Gastrocnemius medialis (tissue), 4 donors: ENCODE data around the gene ATG2A. TPM values are rescaled to one million over a fixed set of nuclear protein-coding genes. Genes with fewer than 3 reads are reported as not detected.

ENCODE experiments used
- ATAC-seq, 2 donors: fragments of 150-250 bp; one replicate each; pipeline ENCODE4 v1.9.1; 2016
- DNase-seq, 2 donors: peaks; one replicate each; pipeline ENCODE4 v3.0.0-alpha.2; 2019
- H3K27ac ChIP-seq, 4 donors: fragments of 200-600 bp; sonication (generic); 1 replicate in 1 of 4; 2 replicates in 3 of 4; pipeline ENCODE4 v1.5.1; 2016 to 2018; ENCODE audit warnings: mild to moderate bottlenecking in 2 of 4, moderate library complexity in 1 of 4
- H3K27me3 ChIP-seq, 3 donors: fragments of 200-600 bp; sonication (generic) in 2 of 3; 1 replicate in 1 of 3; 2 replicates in 2 of 3; pipeline versions ENCODE4 v1.5.1 to v1.6.0; 2016 to 2019; ENCODE audit warnings: mild to moderate bottlenecking in 1 of 3, moderate library complexity in 1 of 3
- H3K36me3 ChIP-seq, 2 donors: fragments of 200-600 bp; sonication (generic) in 1 of 2; one replicate each; pipeline ENCODE4 v1.5.1; 2017 to 2018
- H3K4me1 ChIP-seq, 2 donors: fragments of 200-600 bp; sonication (generic) in 1 of 2; one replicate each; pipeline ENCODE4 v1.5.1; 2016 to 2017; ENCODE audit warnings: mild to moderate bottlenecking in 2 of 2
- H3K4me3 ChIP-seq, 4 donors: fragments of 200-600 bp; sonication (generic) in 3 of 4; 1 replicate in 1 of 4; 2 replicates in 3 of 4; pipeline ENCODE4 v1.5.1; 2016 to 2019; ENCODE audit warnings: mild to moderate bottlenecking in 2 of 4
- H3K9me3 ChIP-seq, 3 donors: fragments of 200-600 bp; sonication (generic) in 2 of 3; 1 replicate in 1 of 3; 2 replicates in 2 of 3; pipeline ENCODE4 v1.5.1; 2016 to 2019
- CTCF ChIP-seq, 5 experiments: fragments of 450-650 bp in 3 of 5; fragments of 200-600 bp in 2 of 5; sonication (generic) in 2 of 5; IDR thresholded peaks in 4 of 5; conservative IDR thresholded peaks in 1 of 5; 1 replicate in 4 of 5; 2 replicates in 1 of 5; pipeline ENCODE4 v1.5.1; 2016 to 2019; ENCODE audit warnings: antibody characterized with exemption in 5 of 5, mild to moderate bottlenecking in 3 of 5, moderate library complexity in 3 of 5
- POLR2A ChIP-seq, 2 donors: fragments of 450-650 bp; IDR thresholded peaks; one replicate each; pipeline ENCODE4 v1.6.1; 2017; ENCODE audit warnings: antibody characterized with exemption in 2 of 2, mild to moderate bottlenecking in 2 of 2, moderate library complexity in 2 of 2
- in situ Hi-C, 4 donors: fragments of 200-750 bp; cut with MboI; loops; one replicate each; pipeline versions ENCODE4 v1.15.0 to v1.8.0; 2017; ENCODE audit warnings: low sequenced_read_pairs in 4 of 4
- intact Hi-C: fragments of 100-400 bp; cut with DNase I; formaldehyde crosslinking; loops from one replicate; pipeline ENCODE4 v1.15.1; 2023; ENCODE audit warnings: low total_unique reads
- total RNA-seq, 4 donors: library from RNA; depleted of rRNA; stranded (reverse); fragments of >200 nt; gene quantifications; one replicate each; pipeline versions ENCODE4 v1.1.0 to v1.2.3, GENCODE V29; 2016

Gene ATG2A
- 10 to 100 TPM; 10.7 to 97.5 (median 37.9) TPM for total RNA-seq

- peak within 1 kb of the TSS; percentile 80 to 91 (median 90) for H3K4me3 ChIP-seq
- H3K4me1 ChIP-seq = peaks cover 24 to 27% of the 10 kb centered on the region in 2 donors
- no peaks in the 10 kb centered on the region for H3K9me3 ChIP-seq
- TF ChIP-seq POLR2A (IDR thresholded peaks at IDR 0.05) (peak; percentile 87 to 88), CTCF (IDR thresholded peaks at IDR 0.05 in 4 of 5, conservative IDR thresholded peaks at IDR 0.05 in 1 of 5) (no peak)
- intact Hi-C loops = loop anchor here (1.0 to 5.0 kb wide), 6 partner anchors 39 to 200 kb away; partner anchors contain the start of genes ARL2, BATF2, EHD1 and SNX15
- H3K27ac ChIP-seq = peak within 1 kb of the TSS; percentile 84 to 88 (median 86)
- in situ Hi-C loops = loop anchor here in 1 of 4 donors (5.0 kb wide), 1 partner anchor 110 kb away; the partner anchor contains the start of gene SNX15
- peaks cover 0 to 25% of the 10 kb centered on the region in 2 donors for H3K36me3 ChIP-seq
- H3K27me3 ChIP-seq = no peaks in the 10 kb centered on the region
- ATAC-seq = peak; percentile 99
- peak; percentile 98 to 99 for DNase-seq
Measured at GRCh38 chr11:64916775-64917662, at the start of gene ATG2A. ATG2A (minus strand) TSS chr11:64917209; CDS start chr11:64917135, 74 bp downstream.

GRCh38 chr11:64963072-64963631, 46.1 kb upstream of the ATG2A start:
- Histone ChIP-seq H3K4me3 (no peak overlapping the region), H3K4me1 (no peaks in the 10 kb centered on the region), H3K27me3 (no peaks in the 10 kb centered on the region), H3K27ac (no peak overlapping the region), H3K36me3 (no peaks in the 10 kb centered on the region), H3K9me3 (no peaks in the 10 kb centered on the region)
- ATAC-seq (no peak), DNase-seq (no peak)
- intact Hi-C loops = no loop called here
- TF ChIP-seq POLR2A (IDR thresholded peaks at IDR 0.05) = no peak
- no peak for TF ChIP-seq CTCF (IDR thresholded peaks at IDR 0.05 in 4 of 5, conservative IDR thresholded peaks at IDR 0.05 in 1 of 5)
- in situ Hi-C loops = no loop called here

GRCh38 chr11:64960719-64961118, 43.7 kb upstream of the ATG2A start:
- in situ Hi-C loops (no loop called here), intact Hi-C loops (no loop called here)
- TF ChIP-seq CTCF (IDR thresholded peaks at IDR 0.05 in 4 of 5, conservative IDR thresholded peaks at IDR 0.05 in 1 of 5) (no peak), POLR2A (IDR thresholded peaks at IDR 0.05) (no peak)
- DNase-seq (no peak), ATAC-seq (no peak)
- H3K27me3 ChIP-seq = no peaks in the 10 kb centered on the region
- H3K27ac ChIP-seq = no peak overlapping the region
- no peaks in the 10 kb centered on the region for H3K4me1 ChIP-seq
- no peaks in the 10 kb centered on the region for H3K36me3 ChIP-seq
- no peak overlapping the region for H3K4me3 ChIP-seq
- no peaks in the 10 kb centered on the region for H3K9me3 ChIP-seq

GRCh38 chr11:64959498-64959897, 42.5 kb upstream of the ATG2A start:
- intact Hi-C loops (no loop called here), in situ Hi-C loops (no loop called here)
- no peaks in the 10 kb centered on the region for H3K9me3 ChIP-seq
- ATAC-seq = no peak
- no peaks in the 10 kb centered on the region for H3K36me3 ChIP-seq
- H3K27ac ChIP-seq = no peak overlapping the region
- no peak for DNase-seq
- no peaks in the 10 kb centered on the region for H3K4me1 ChIP-seq
- H3K27me3 ChIP-seq = no peaks in the 10 kb centered on the region
- no peak for TF ChIP-seq CTCF (IDR thresholded peaks at IDR 0.05 in 4 of 5, conservative IDR thresholded peaks at IDR 0.05 in 1 of 5)
- TF ChIP-seq POLR2A (IDR thresholded peaks at IDR 0.05) = no peak
- H3K4me3 ChIP-seq = no peak overlapping the region
